RWPE2 (cell line): ENCODE results near the gene UBB.
A peak's percentile ranks its signal among the peaks of the same experiment; 100 is the strongest.

Experiments used
- ATAC-seq: fragments of 200-7000 bp; cut with Tn5 transposase; 3 replicates; pipeline ENCODE4 v1.9.1; 2021; ENCODE audit warnings: low read depth
- DNase-seq: peaks from one replicate; pipeline ENCODE4 v3.0.0-alpha.2; 2020; ENCODE audit warnings: low spot score
- H3K27ac ChIP-seq: fragments of 450-650 bp; 2 replicates; pipeline ENCODE4 v1.5.1; 2017; ENCODE audit warnings: mild to moderate bottlenecking; ENCODE audit not compliant: poor library complexity, severe bottlenecking
- H3K27me3 ChIP-seq: fragments of 250-450 bp; sonication (Bioruptor Pico); 2 replicates; pipeline ENCODE4 v1.5.1; 2021; ENCODE audit warnings: mild to moderate bottlenecking, moderate library complexity; ENCODE audit not compliant: insufficient read depth, poor library complexity, severe bottlenecking
- H3K36me3 ChIP-seq: fragments of 250-450 bp; sonication (Bioruptor Pico); 2 replicates; pipeline ENCODE4 v1.5.1; 2020; ENCODE audit warnings: low read depth, mild to moderate bottlenecking, moderate library complexity
- H3K4me1 ChIP-seq: fragments of 250-450 bp; sonication (Bioruptor Pico); 2 replicates; pipeline ENCODE4 v1.5.1; 2021; ENCODE audit warnings: mild to moderate bottlenecking, moderate library complexity; ENCODE audit not compliant: insufficient read depth, poor library complexity, severe bottlenecking
- H3K4me3 ChIP-seq: fragments of 250-450 bp; sonication (Bioruptor Pico); 2 replicates; pipeline ENCODE4 v1.5.1; 2021; ENCODE audit warnings: mild to moderate bottlenecking, moderate library complexity; ENCODE audit not compliant: severe bottlenecking
- H3K9me3 ChIP-seq: fragments of 250-450 bp; sonication (Bioruptor Pico); 2 replicates; pipeline ENCODE4 v1.5.1; 2021; ENCODE audit warnings: mild to moderate bottlenecking, moderate library complexity; ENCODE audit not compliant: severe bottlenecking
- TF ChIP-seq, protein P1 (sequence below): fragments of 450-650 bp; IDR thresholded peaks from one replicate; pipeline ENCODE4 v1.5.1; 2017; ENCODE audit warnings: mild to moderate bottlenecking, moderate library complexity; ENCODE audit not compliant: poor library complexity, severe bottlenecking

Gene UBB

DNA sequence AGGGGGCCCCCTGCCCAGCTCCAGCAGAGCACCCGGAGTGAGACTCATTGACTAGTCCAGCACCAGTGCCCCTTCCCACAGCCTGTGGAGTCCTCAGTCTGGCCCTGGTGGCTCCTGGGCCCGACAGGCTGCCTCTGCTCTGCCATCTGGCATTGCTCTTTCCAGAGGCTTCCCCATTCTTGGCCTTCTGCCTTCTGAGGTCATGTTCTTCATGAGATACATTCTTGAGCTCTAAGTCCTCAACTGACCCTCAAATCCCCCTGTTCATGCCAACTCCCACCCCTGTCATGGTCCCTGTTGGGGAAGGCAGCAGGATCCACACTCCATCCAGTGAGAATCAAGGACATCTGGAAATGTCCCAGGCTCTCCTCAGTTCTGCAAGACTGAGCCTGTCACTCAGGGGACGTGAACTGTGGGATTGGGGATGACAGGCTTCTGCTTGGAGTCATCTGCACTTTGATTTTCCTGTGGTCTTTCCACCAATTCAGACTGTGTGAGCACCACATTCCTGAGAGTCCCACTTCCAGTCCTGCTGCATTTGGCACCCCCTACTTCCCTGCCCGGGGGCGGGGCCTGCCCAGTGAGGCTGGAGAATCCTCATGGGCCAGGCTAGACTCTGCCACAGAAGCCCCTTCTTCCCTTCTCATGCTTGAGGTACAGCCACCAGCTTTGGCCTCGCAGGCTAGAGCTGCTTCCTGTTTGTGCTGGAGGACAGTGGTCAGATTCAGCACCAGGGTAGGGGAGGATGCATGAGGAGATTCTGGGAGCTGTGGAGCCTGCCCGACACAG lies 37.2 kb downstream of the UBB start:
- H3K4me3 ChIP-seq = no peak overlapping the region
- no peaks in the 10 kb centered on the region for H3K27me3 ChIP-seq
- ATAC-seq = no peak
- no peaks in the 10 kb centered on the region for H3K36me3 ChIP-seq
- no peaks in the 10 kb centered on the region for H3K9me3 ChIP-seq
- DNase-seq = no peak
- TF ChIP-seq, protein P1, sequence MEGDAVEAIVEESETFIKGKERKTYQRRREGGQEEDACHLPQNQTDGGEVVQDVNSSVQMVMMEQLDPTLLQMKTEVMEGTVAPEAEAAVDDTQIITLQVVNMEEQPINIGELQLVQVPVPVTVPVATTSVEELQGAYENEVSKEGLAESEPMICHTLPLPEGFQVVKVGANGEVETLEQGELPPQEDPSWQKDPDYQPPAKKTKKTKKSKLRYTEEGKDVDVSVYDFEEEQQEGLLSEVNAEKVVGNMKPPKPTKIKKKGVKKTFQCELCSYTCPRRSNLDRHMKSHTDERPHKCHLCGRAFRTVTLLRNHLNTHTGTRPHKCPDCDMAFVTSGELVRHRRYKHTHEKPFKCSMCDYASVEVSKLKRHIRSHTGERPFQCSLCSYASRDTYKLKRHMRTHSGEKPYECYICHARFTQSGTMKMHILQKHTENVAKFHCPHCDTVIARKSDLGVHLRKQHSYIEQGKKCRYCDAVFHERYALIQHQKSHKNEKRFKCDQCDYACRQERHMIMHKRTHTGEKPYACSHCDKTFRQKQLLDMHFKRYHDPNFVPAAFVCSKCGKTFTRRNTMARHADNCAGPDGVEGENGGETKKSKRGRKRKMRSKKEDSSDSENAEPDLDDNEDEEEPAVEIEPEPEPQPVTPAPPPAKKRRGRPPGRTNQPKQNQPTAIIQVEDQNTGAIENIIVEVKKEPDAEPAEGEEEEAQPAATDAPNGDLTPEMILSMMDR = no peak
- H3K27ac ChIP-seq = peak overlapping the region; percentile 66
- peaks cover 20% of the 10 kb centered on the region for H3K4me1 ChIP-seq

DNA sequence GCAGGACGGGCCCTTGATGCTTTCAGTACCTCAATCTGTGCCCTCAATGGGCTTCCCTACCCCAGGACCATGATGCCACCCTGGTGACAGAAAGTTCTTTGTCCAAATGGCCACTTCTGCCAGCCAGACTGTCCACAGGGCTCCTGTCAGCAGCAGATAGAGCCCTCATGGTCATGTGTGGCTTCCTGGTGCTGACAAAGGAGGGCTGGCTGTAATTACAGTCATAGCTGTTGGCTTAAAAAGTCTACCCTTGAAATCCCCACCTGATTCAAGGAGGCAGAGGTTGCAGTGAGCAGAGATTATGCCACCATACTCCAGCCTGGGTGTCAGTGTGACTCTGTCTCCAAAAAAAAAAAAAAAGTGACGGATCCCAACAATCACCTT lies 37.8 kb downstream of the UBB start:
- peaks cover 20% of the 10 kb centered on the region for H3K4me1 ChIP-seq
- ATAC-seq = no peak

DNA sequence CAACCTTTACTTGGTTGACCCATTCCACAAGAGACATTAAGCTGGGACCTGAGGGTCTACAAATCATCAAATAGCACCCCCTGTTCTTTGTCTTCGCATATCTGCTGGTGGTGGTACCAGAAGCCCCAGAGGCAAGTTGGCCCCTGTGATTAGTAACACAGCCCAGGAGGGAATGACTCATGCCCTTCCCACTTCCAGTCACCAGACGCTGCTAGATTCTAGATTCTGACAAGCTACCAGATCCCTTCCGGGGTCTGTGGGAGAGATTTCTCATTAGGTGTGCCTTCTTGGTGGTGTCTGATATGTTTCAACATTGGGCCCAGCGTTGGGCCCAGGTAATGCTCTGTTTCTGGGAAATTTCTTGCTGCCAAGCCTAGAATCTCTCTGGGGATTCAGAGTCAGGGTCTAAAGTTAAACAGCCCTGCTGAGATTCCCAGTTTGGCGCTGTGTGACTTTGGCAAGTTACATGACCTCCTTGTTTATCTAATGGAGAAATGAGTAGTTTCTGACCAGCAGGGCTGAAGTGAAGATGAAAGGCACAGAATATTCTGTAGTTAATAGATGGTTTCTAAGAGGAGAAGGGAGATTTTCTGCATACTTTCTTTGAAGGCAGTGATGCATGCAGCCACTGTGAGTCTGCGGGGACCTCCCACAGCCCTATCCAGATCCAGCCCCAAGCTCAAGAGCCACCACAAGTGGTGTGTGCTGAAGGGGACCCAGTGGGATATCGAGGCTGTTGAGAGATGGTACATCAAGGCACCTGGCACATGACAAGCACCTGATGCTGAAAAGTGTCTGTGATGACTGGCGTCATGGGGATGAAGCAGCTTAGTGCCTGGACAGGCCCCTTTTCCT lies 38.4 kb downstream of the UBB start:
- H3K4me3 ChIP-seq = no peak overlapping the region
- peak; percentile 80 for ATAC-seq
- H3K27ac ChIP-seq = peak overlapping the region; percentile 66
- TF ChIP-seq, protein P1 = no peak
- H3K27me3 ChIP-seq = no peaks in the 10 kb centered on the region
- no peaks in the 10 kb centered on the region for H3K9me3 ChIP-seq
- DNase-seq = no peak
- H3K36me3 ChIP-seq = no peaks in the 10 kb centered on the region
- peaks cover 20% of the 10 kb centered on the region for H3K4me1 ChIP-seq

More for the DNA sequence above, 37.8 kb downstream of the UBB start:
- H3K4me3 ChIP-seq = no peak overlapping the region
- H3K9me3 ChIP-seq = no peaks in the 10 kb centered on the region
- H3K27ac ChIP-seq = peak overlapping the region; percentile 66
- TF ChIP-seq, protein P1 = no peak
- H3K36me3 ChIP-seq = no peaks in the 10 kb centered on the region
- no peaks in the 10 kb centered on the region for H3K27me3 ChIP-seq
- no peak for DNase-seq

DNA sequence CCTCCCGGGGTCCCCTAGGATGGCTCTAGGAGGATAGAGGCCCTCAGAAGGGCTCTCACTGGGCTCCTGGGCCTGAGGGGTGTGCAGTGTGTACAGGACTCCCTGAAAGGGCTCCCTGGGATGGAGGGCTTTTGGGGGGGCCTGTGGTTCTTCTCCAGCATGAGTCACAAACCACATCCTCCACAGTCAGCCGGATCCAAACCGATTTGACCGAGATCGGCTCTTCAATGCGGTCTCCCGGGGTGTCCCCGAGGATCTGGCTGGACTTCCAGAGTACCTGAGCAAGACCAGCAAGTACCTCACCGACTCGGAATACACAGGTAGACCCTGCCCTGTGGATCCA lies 39.0 kb downstream of the UBB start:
- DNase-seq = no peak
- Histone ChIP-seq H3K27ac (peak overlapping the region; percentile 66), H3K27me3 (no peaks in the 10 kb centered on the region), H3K9me3 (no peaks in the 10 kb centered on the region), H3K4me1 (peaks cover 20% of the 10 kb centered on the region), H3K4me3 (no peak overlapping the region), H3K36me3 (no peaks in the 10 kb centered on the region)
- TF ChIP-seq, protein P1 = no peak
- peak; percentile 58 for ATAC-seq
